GM20431 (cell line): ENCODE results near the gene CACNB4.
"Not testable (repeated sequence)": the region's sequence is repeated elsewhere in the genome, so short reads cannot be mapped to it uniquely, and the experiment has no call there.

Experiments
- in situ Hi-C: fragments of 300-500 bp; cut with MseI, MboI; formaldehyde crosslinking; loops from one replicate; pipeline ENCODE4 v1.15.0; 2020; ENCODE audit warnings: low sequenced_read_pairs; ENCODE audit not compliant: unreplicated experiment

CACNB4 gene

GRCh38 chr2:151918308-151918707, 180.5 kb downstream of the CACNB4 start:
- in situ Hi-C loops, result no loop called here

- in situ Hi-C loops, result no loop called here
Observed at GRCh38 chr2:151916632-151917031, 182.2 kb downstream of the CACNB4 start.

GRCh38 chr2:151915629-151916025, 183.2 kb downstream of the CACNB4 start:
- in situ Hi-C loops, result not testable (repeated sequence)

- in situ Hi-C loops, result no loop called here
Observed at GRCh38 chr2:151914989-151915628, 183.7 kb downstream of the CACNB4 start.

- in situ Hi-C loops, result no loop called here
Observed at GRCh38 chr2:151908204-151908882, 190.5 kb downstream of the CACNB4 start.

- in situ Hi-C loops, result no loop called here
Observed at GRCh38 chr2:151907286-151908203, 191.3 kb downstream of the CACNB4 start.

GRCh38 chr2:151906633-151906998, 192.2 kb downstream of the CACNB4 start:
- in situ Hi-C loops, result no loop called here

GRCh38 chr2:151905963-151906632, 192.7 kb downstream of the CACNB4 start:
- in situ Hi-C loops, result no loop called here

- in situ Hi-C loops, result no loop called here
Observed at GRCh38 chr2:151904807-151905206, 194.0 kb downstream of the CACNB4 start.

- in situ Hi-C loops, result no loop called here
Observed at GRCh38 chr2:151904021-151904420, 194.8 kb downstream of the CACNB4 start.

- in situ Hi-C loops, result no loop called here
Observed at GRCh38 chr2:151902829-151903228, 196.0 kb downstream of the CACNB4 start.

- in situ Hi-C loops, result no loop called here
Observed at GRCh38 chr2:151900331-151900730, 198.5 kb downstream of the CACNB4 start.

GRCh38 chr2:151899156-151899555, 199.7 kb downstream of the CACNB4 start:
- in situ Hi-C loops, result no loop called here

GRCh38 chr2:151891566-151892194, 207.2 kb downstream of the CACNB4 start:
- in situ Hi-C loops, result no loop called here

GRCh38 chr2:151887164-151887563, 211.7 kb downstream of the CACNB4 start:
- in situ Hi-C loops, result no loop called here

- in situ Hi-C loops, result no loop called here
Observed at GRCh38 chr2:151886241-151886640, 212.6 kb downstream of the CACNB4 start.

- in situ Hi-C loops, result no loop called here
Observed at GRCh38 chr2:151882786-151883445, 215.9 kb downstream of the CACNB4 start.

GRCh38 chr2:151881342-151881741, 217.5 kb downstream of the CACNB4 start:
- in situ Hi-C loops, result no loop called here

GRCh38 chr2:151880586-151880985, 218.3 kb downstream of the CACNB4 start:
- in situ Hi-C loops, result no loop called here
